Calu3 (cell line): ENCODE data around the gene GALNT6. TPM values are rescaled to one million over a fixed set of nuclear protein-coding genes. Genes with fewer than 3 reads are reported as not detected.

ENCODE experiments used
- BruUV-seq: library from RNA; stranded (reverse); fragments of 400-500 nt; replicated peaks from 2 replicates; lab custom pipeline; 2021; lab: Mats Ljungman, UMichigan
- CTCF ChIA-PET: fragments of 300-600 bp; sonication (Branson Sonifier 250); formaldehyde crosslinking; loops from one replicate; lab custom pipeline; 2022; ENCODE audit warnings: antibody characterized with exemption; lab: Charles Lee
- DNase-seq: peaks from one replicate; pipeline ENCODE4 v3.0.0; 2022
- H3K27ac Mint-ChIP-seq: one replicate; pipeline ENCODE4 v1.8.0; 2022; ENCODE audit warnings: mixed read lengths; ENCODE audit not compliant: unreplicated experiment
- H3K27me3 Mint-ChIP-seq: one replicate; pipeline ENCODE4 v1.8.0; 2022; ENCODE audit warnings: mixed read lengths; ENCODE audit not compliant: unreplicated experiment
- H3K36me3 Mint-ChIP-seq: one replicate; pipeline ENCODE4 v1.8.0; 2022; ENCODE audit warnings: mild to moderate bottlenecking, moderate library complexity, mixed read lengths; ENCODE audit not compliant: insufficient read depth, unreplicated experiment
- H3K4me1 Mint-ChIP-seq: one replicate; pipeline ENCODE4 v1.8.0; 2022; ENCODE audit warnings: mild to moderate bottlenecking, low read depth, mixed read lengths; ENCODE audit not compliant: unreplicated experiment
- H3K4me3 Mint-ChIP-seq: one replicate; pipeline ENCODE4 v1.8.0; 2022; ENCODE audit warnings: mild to moderate bottlenecking, low read depth, moderate library complexity, mixed read lengths; ENCODE audit not compliant: unreplicated experiment
- H3K9me3 Mint-ChIP-seq: one replicate; pipeline ENCODE4 v1.8.0; 2022; ENCODE audit warnings: low read depth, mixed read lengths; ENCODE audit not compliant: unreplicated experiment
- CTCF ChIP-seq: fragments of 200-600 bp; IDR thresholded peaks from one replicate; pipeline ENCODE4 v1.8.0; 2022; ENCODE audit warnings: antibody characterized with exemption; ENCODE audit not compliant: unreplicated experiment
- intact Hi-C: fragments of 100-400 bp; cut with micrococcal nuclease; formaldehyde crosslinking; loops from one replicate; pipeline ENCODE4 v1.10.0; 2022; ENCODE audit not compliant: unreplicated experiment
- total RNA-seq: library from RNA; stranded (reverse); gene quantifications from 2 replicates; pipeline ENCODE4 v1.2.3, GENCODE V29; 2022

Gene GALNT6
- total RNA-seq, 1 experiment from 2014 or later: 45.3 TPM

DNA sequence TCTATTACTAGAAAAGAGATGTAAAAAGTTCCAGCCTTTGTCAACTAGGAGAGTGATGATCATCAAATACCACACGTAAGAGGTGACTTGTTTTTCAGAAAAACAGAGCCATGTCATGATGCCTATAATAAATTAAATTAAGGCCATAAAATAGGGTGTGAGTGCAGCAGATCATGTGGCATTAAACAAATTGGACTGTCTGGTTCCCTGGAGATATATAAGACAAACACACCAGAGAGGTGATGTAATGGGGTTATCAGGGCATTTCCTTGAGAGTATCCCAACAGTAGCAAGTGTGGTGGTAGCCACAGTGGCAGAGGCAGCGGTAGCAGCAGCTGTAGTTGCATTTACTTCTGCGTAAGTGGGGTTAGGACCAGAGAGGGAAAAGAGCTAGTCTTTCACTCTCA is 14.6 kb upstream of the GALNT6 start:
- peaks cover 11% of the 10 kb centered on the region for H3K4me1 Mint-ChIP-seq
- DNase-seq: no peak
- CTCF ChIA-PET: no interaction called here
- H3K9me3 Mint-ChIP-seq: no peaks in the 10 kb centered on the region
- no peaks in the 10 kb centered on the region for H3K27me3 Mint-ChIP-seq
- H3K27ac Mint-ChIP-seq: no peak overlapping the region
- TF ChIP-seq CTCF: no peak
- no peak overlapping the region for H3K4me3 Mint-ChIP-seq
- H3K36me3 Mint-ChIP-seq: no peaks in the 10 kb centered on the region
- no TSS peak for BruUV-seq
- intact Hi-C loops: no loop called here

DNA sequence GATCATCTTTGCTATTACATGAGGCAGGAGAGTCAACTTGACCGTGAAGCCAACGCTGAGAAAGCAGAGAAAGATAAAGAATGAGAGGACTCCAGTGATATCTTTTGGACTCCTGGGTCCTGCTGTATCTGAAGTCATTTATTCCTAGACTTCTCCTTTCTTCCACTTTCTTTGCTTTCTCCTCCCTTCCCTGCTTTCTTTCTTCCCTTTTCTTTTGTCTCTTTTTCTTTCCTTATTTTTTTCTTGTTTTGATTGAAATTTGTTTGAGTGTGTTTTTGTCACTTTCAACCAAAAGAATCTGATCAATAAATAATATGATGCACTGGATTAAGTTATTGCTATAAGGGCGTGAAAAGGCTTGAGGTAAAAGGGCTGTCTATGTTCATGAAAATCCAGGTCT is 13.4 kb upstream of the GALNT6 start:
- H3K4me3 Mint-ChIP-seq: no peak overlapping the region
- CTCF ChIA-PET: no interaction called here
- no peak overlapping the region for H3K27ac Mint-ChIP-seq
- H3K36me3 Mint-ChIP-seq: no peaks in the 10 kb centered on the region
- DNase-seq: no peak
- H3K9me3 Mint-ChIP-seq: no peaks in the 10 kb centered on the region
- intact Hi-C loops: no loop called here
- no peak for TF ChIP-seq CTCF
- H3K27me3 Mint-ChIP-seq: no peaks in the 10 kb centered on the region
- peaks cover 11% of the 10 kb centered on the region for H3K4me1 Mint-ChIP-seq
- no TSS peak for BruUV-seq

DNA sequence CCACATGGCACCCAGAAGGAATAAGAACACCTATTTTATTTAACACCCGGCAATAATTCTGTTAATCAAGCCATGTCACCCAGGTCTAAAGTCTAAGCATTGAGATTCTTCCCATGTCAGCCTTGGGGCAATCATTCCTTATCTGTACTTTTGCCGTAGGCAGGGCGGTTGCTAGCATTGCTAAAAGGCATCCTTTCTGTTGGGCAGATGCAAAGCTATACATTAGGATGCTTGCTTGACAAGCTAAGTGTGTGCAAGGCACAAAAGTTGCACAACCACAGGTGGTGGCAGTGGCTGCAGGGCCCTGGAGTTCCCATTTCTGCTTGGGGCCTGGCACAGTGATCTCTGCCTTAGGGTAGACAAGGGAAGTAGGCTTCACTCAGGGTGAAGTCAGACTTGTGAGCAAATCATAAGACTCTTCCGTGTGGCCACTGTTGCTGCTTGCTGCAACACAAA is 12.5 kb upstream of the GALNT6 start:
- no peaks in the 10 kb centered on the region for H3K36me3 Mint-ChIP-seq
- no peaks in the 10 kb centered on the region for H3K9me3 Mint-ChIP-seq
- no peak overlapping the region for H3K4me3 Mint-ChIP-seq
- intact Hi-C loops: no loop called here
- H3K27me3 Mint-ChIP-seq: no peaks in the 10 kb centered on the region
- CTCF ChIA-PET: no interaction called here
- no peak for TF ChIP-seq CTCF
- peaks cover 11% of the 10 kb centered on the region for H3K4me1 Mint-ChIP-seq
- H3K27ac Mint-ChIP-seq: no peak overlapping the region
- DNase-seq: no peak
- no TSS peak for BruUV-seq

DNA sequence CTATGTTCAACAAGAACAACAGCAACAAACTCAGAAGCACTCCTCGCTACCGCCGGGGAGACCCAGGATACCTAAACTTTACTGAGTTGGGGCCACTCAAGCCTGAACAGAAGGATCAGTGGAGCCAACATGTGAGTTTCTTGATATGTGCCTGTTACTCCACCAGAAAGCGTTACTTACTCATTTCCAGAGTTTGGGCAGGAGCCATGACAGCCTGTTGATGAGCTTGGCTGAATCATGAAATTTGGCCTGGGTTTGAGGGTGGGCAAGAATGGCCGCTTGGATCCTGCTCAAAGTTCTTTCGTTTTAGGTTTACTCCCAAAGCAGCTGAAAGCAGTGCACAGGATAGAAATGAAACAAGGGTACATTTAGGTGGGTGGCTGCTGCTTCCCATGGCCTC is 12.0 kb upstream of the GALNT6 start:
- no TSS peak for BruUV-seq
- DNase-seq: no peak
- no peaks in the 10 kb centered on the region for H3K27me3 Mint-ChIP-seq
- intact Hi-C loops: no loop called here
- CTCF ChIA-PET: no interaction called here
- TF ChIP-seq CTCF: no peak
- no peak overlapping the region for H3K4me3 Mint-ChIP-seq
- no peak overlapping the region for H3K27ac Mint-ChIP-seq
- H3K36me3 Mint-ChIP-seq: no peaks in the 10 kb centered on the region
- peaks cover 11% of the 10 kb centered on the region for H3K4me1 Mint-ChIP-seq
- H3K9me3 Mint-ChIP-seq: no peaks in the 10 kb centered on the region
